Fibroblast of skin of left biceps (primary cell): Measurements from ENCODE around the gene ZSCAN5B.

ENCODE experiments used
- DNase-seq, 2 experiments: peaks; one replicate each; pipeline ENCODE4 v3.0.0-alpha.2; 2013; ENCODE audit warnings: low read depth in 2 of 2

ZSCAN5B gene

DNA sequence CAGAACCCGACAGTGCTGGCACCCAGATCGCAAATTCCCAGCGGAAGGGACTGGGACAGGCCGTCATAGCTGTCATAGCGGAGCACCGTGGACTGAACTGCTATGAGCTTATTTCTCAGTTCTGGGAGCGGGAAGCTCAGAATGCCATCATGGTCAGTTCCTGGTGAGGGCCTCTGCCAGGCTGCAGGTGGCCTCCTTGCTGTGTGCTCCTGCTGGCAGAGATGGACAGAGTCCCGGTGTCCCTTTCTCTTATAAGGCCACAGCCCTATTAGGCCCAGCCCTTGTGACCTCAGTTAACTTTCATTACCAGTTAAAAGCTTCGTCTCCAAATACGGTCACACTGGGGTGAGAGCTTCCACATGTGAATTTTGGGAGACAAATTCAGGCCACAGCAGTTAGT, 51.9 kb downstream of the ZSCAN5B start:
- DNase-seq = no peak

DNA sequence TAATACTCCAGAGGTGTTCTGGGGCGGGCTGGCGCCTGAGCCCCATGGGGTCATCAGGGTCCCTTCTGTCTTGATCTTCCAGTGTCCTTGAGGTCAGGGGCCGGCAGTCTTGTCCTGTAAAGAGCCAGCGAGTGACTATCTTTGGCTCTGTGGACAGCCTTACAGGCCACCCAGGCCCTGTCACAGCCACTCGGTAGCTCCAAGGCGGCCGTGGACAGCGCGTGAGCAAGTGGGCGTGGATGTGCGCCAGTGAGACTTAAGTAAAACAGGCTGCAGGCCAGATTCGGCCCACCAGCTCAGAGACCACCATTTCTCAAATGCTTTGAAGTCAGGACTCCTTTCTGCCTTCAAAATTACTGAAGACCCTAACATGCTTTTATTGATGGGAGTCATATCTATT, 52.8 kb downstream of the ZSCAN5B start:
- no peak for DNase-seq

DNA sequence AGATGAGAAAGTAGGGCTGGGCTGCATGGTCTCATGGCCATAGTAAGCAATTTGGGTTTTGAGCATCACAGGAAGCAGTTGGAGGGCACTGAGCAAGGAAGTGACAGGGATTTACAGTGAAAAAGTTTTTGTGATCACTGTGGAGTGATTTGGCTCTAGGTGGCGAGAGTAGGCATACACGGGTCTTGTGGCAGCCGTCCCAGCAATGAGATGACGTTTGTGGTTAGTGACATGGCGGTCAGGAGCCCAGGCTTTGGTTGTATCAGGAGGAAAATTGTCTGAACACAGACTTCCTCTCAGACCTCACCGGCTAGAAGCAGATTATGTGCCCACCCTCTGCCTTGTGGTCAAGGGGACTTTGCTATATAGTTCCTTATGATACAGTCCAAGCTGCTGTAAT, 53.2 kb downstream of the ZSCAN5B start:
- DNase-seq = no peak

DNA sequence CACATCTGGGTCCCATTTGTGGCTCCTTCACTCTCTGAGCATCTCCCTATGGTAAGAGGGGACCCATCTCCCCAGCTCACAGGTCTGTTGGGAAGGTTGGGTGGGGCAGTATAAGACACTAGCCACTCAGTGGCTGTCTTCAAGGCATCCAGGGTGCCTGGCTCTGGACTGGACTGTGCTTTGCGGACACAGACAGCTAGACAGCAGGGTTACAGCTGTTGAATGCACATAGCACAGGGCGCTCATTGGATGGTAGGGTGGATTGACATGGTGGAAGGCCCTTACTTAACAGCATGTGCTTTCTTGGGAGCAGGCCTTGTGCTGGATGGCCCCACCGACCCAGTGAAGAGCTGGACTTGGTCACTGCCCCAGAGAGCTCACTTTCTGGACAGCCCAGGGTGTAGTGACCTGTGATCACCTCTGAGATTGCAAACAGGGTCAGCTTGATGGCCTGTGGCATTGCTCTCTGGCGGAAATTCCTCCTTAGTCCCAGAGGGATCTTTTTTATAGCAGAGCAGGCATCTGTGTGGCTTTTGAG, 54.6 kb downstream of the ZSCAN5B start:
- no peak for DNase-seq

- DNase-seq = no peak
Measured at GRCh38 chr19:56142087-56142787, 55.3 kb downstream of the ZSCAN5B start.

- DNase-seq = no peak
Measured at GRCh38 chr19:56141417-56141993, 56.1 kb downstream of the ZSCAN5B start.

DNA sequence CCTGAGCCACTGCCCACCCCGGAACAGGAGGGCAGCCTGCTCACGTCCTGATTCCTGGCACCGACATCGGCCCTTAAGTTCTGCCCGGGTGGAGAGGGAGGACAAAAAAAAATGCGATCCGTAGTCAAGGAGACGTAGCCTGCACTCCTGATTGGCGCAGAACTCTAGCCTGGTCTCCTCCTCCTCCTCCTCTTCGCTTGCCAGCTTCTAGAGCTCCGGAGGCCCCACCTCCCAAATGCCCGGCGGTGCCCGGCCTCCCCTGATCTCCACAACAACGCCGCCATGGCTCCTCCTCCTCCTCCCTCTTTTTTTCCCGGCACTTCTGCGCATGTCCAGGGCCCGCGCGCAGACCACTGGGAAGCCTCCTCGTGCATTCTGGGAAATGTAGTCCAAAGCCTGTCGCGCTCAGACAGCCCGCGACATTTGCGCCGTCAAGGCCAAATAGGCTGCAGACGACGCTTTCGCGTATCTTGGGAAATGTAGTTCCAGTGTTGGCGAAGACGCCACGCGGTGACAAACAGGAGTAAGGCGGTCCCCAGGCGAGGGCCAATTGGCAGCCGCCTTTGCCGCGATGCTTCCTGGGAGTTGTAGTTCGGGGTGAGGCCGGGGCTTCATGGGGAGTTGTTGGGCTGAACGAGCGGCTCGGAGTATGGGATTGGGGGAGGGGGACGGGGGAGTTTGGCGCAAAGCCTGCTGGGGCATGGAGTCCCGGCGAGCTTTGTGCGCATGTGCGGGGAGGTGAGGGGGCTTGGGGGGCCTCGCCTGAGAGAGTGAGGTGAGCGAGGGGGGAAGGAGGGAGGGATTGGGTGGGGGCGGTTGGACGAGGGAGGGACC, 56.8 kb downstream of the ZSCAN5B start, which contains the start of gene ZNF444:
Gene ZNF444 (plus strand): TSS at position 705 of the 834 bp plus-strand sequence. CDS start 5,625 bp downstream, outside the sequence.
- DNase-seq = peak; percentile 100

DNA sequence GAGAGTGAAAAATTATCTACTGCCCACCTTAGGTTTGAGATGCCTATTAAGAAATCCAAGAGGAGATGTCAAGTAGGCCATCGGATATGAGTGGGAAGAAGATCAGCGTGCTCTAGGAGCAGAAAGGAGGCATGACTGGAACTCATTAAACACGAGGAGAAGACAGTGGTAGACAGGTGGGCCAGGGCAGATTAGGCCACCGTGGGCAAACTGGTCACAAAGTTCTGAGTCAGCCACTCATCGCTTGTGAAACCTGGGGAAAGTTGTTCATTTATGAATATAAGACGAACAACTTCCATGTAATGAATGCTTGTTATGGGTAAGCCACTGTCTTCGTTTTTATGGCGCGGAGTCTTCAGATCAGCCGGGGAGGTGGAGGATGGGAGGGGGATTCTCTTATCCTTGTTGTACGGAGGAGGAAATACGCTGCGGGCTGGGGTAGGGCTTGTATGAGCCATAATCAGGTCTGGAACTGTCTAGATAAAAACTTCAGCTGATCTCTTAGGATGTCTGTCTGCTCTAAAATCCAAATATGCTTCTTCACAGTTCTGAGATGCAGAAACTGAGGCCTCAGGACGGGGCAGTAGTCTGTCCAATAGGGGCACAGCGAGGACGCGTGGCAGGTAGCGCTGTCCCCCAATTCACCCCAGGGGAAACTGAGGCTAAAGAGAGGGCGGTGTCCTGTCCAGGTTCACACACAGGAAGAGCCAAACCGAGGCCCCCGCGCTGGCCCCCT, 57.6 kb downstream of the ZSCAN5B start:
- DNase-seq = no peak
